ENCODE data around the gene KCNQ2.

The KCNQ2 gene

DNA sequence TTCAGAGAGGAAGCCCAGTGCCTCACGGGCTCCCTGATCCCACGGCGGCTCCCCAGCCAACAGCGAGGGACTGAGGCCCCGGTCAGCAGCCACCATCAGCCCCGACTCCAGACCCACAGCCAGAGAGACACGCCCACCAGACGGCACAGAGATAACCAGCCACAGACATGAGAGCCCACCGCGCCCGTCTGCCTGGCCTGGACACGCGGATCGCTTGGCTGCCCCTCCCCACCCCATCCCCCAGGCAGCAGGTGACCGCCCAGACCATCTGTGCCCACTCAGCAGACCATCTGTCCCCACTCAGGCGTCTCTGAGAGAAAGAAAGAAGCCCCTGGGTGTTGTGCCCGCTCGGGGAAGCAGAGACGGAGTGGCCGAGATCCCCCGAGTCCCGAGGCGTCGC lies 55.8 kb downstream of the KCNQ2 start:
- H3K27me3 ChIP-seq (ENCODE audit: insufficient read depth, poor library complexity, severe bottlenecking) = peaks cover 31% of the 10 kb centered on the region
- no peak overlapping the region for H3K27ac ChIP-seq (replicated peaks)
- no peak for DNase-seq (ENCODE audit: low read depth in 1 of 2, low spot score in 1 of 2)
- TF ChIP-seq, protein P1, sequence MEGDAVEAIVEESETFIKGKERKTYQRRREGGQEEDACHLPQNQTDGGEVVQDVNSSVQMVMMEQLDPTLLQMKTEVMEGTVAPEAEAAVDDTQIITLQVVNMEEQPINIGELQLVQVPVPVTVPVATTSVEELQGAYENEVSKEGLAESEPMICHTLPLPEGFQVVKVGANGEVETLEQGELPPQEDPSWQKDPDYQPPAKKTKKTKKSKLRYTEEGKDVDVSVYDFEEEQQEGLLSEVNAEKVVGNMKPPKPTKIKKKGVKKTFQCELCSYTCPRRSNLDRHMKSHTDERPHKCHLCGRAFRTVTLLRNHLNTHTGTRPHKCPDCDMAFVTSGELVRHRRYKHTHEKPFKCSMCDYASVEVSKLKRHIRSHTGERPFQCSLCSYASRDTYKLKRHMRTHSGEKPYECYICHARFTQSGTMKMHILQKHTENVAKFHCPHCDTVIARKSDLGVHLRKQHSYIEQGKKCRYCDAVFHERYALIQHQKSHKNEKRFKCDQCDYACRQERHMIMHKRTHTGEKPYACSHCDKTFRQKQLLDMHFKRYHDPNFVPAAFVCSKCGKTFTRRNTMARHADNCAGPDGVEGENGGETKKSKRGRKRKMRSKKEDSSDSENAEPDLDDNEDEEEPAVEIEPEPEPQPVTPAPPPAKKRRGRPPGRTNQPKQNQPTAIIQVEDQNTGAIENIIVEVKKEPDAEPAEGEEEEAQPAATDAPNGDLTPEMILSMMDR (IDR thresholded peaks at IDR 0.05; ENCODE audit: insufficient read depth, low read length) = no peak
- TF ChIP-seq, protein P2, sequence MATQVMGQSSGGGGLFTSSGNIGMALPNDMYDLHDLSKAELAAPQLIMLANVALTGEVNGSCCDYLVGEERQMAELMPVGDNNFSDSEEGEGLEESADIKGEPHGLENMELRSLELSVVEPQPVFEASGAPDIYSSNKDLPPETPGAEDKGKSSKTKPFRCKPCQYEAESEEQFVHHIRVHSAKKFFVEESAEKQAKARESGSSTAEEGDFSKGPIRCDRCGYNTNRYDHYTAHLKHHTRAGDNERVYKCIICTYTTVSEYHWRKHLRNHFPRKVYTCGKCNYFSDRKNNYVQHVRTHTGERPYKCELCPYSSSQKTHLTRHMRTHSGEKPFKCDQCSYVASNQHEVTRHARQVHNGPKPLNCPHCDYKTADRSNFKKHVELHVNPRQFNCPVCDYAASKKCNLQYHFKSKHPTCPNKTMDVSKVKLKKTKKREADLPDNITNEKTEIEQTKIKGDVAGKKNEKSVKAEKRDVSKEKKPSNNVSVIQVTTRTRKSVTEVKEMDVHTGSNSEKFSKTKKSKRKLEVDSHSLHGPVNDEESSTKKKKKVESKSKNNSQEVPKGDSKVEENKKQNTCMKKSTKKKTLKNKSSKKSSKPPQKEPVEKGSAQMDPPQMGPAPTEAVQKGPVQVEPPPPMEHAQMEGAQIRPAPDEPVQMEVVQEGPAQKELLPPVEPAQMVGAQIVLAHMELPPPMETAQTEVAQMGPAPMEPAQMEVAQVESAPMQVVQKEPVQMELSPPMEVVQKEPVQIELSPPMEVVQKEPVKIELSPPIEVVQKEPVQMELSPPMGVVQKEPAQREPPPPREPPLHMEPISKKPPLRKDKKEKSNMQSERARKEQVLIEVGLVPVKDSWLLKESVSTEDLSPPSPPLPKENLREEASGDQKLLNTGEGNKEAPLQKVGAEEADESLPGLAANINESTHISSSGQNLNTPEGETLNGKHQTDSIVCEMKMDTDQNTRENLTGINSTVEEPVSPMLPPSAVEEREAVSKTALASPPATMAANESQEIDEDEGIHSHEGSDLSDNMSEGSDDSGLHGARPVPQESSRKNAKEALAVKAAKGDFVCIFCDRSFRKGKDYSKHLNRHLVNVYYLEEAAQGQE (IDR thresholded peaks at IDR 0.05; ENCODE audit: insufficient replicate concordance, low read depth) = no peak
- TF ChIP-seq GABPA (IDR thresholded peaks at IDR 0.05; ENCODE audit: low read depth) = no peak
- no peak overlapping the region for H3K4me3 ChIP-seq (replicated peaks; ENCODE audit: insufficient read depth, low read length)

DNA sequence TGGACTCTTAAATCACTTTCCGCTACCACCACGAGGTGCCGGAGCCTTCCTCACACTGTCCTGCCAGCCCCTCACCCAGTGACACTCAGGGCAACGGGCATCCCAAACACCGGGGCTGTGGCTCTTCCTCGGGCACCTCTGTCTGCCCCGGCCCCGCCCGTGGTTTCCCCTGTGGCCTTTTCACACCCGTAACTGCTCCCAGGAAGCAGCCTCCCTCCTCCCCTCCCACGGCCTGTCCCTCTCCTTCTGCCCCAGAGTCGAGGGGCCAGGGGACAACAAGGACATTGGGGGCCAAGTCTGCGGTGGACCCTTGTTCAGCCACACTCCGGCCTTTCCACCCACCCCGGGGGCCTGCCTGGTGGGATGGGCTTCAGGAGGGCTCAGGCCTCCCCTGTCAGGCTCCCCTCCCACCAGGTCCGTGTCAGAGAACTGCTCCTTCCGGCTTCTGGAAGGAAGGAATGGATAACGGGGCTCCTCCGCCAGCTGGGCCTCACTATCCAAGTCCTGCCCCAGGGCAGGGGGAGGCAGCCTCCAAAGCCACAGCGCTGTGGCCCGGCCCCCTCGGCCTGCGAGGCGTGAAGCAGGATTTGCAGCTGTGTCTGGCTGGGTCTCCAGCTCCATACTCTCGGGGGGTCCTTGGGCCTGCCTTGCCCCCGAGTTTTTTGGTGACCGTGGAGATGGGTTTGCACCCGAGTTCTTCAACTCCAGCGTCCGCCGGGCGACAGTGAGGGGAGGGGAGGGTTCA lies 56.6 kb downstream of the KCNQ2 start:
- DNase-seq (ENCODE audit: low read depth in 1 of 2, low spot score in 1 of 2) = no peak
- TF ChIP-seq GABPA (IDR thresholded peaks at IDR 0.05; ENCODE audit: low read depth) (no peak), POLR2AphosphoS5 (IDR thresholded peaks at IDR 0.05; ENCODE audit: low read depth) (no peak), SPI1 (IDR thresholded peaks at IDR 0.05; ENCODE audit: borderline replicate concordance, low read depth) (no peak)
- TF ChIP-seq, protein P2 (IDR thresholded peaks at IDR 0.05; ENCODE audit: insufficient replicate concordance, low read depth) = no peak
- TF ChIP-seq, protein P1 (IDR thresholded peaks at IDR 0.05; ENCODE audit: insufficient read depth, low read length) = no peak
- H3K4me3 ChIP-seq (replicated peaks; ENCODE audit: insufficient read depth, low read length) = no peak overlapping the region
- peaks cover 31% of the 10 kb centered on the region for H3K27me3 ChIP-seq (ENCODE audit: insufficient read depth, poor library complexity, severe bottlenecking)
- no peak overlapping the region for H3K27ac ChIP-seq (replicated peaks)

DNA sequence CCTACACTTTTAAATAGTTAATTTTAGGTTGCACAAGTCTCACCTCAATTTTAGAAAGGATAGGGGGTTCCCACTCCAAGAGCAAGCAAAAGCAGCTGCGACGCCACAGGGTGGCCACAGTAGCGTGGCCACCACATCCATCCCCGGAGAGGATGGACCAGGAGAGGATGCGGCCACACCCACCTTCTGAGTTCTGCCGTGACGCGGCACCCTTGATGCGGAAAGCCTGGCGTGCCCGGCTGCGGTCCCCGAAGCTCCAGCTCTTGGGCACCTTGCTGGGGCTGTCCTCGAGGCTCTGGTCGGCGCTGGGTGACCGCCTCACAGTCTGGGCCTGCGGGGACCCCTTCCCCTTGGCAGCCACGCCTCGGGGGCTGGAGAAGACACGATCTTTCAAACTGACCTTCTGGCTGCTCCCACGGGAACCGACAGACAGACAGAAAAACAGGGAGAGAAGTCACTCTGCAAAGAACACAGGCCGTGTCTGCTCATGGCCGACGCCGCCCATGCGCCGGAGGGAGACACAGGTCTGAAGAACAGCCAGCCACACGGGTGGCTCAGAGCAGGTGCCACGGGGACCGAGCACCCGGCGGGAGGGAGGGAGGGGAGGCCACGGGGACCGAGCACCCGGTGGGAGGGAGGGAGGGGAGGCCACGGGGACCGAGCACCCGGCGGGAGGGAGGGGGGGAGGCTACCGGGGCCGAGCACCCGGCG lies 57.6 kb downstream of the KCNQ2 start:
- no peak for DNase-seq (ENCODE audit: low read depth in 1 of 2, low spot score in 1 of 2)
- Histone ChIP-seq H3K27me3 (ENCODE audit: insufficient read depth, poor library complexity, severe bottlenecking) (peaks cover 29% of the 10 kb centered on the region), H3K4me3 (replicated peaks; ENCODE audit: insufficient read depth, low read length) (no peak overlapping the region), H3K27ac (replicated peaks) (no peak overlapping the region)
- TF ChIP-seq, protein P1 (IDR thresholded peaks at IDR 0.05; ENCODE audit: insufficient read depth, low read length) = no peak
- TF ChIP-seq, protein P2 (IDR thresholded peaks at IDR 0.05; ENCODE audit: insufficient replicate concordance, low read depth) = no peak
- TF ChIP-seq SPI1 (IDR thresholded peaks at IDR 0.05; ENCODE audit: borderline replicate concordance, low read depth) (no peak), POLR2AphosphoS5 (IDR thresholded peaks at IDR 0.05; ENCODE audit: low read depth) (no peak), GABPA (IDR thresholded peaks at IDR 0.05; ENCODE audit: low read depth) (no peak)

All from HL-60 (cell line).